ENCODE data around the gene RPGRIP1L.

DNA sequence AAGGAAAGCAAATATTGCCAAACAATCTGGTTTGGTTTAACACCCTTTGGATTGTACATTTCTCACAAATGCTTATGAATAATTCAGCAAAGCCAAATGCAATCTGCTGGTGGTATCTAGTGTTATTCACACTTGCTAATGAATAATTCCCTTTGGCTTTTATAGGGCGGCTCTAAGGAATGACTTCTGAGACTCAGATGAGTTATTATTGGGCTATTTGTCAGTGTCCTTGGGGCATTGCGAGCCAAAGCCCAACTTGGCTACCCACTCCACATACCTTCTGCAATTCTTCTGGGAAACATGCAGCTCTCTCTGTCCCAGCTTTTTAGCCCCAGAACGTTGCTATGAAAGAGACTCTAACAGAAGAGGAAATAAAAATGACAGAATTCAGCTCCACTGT lies 41.4 kb upstream of the RPGRIP1L start:
- TF ChIP-seq, protein P1, sequence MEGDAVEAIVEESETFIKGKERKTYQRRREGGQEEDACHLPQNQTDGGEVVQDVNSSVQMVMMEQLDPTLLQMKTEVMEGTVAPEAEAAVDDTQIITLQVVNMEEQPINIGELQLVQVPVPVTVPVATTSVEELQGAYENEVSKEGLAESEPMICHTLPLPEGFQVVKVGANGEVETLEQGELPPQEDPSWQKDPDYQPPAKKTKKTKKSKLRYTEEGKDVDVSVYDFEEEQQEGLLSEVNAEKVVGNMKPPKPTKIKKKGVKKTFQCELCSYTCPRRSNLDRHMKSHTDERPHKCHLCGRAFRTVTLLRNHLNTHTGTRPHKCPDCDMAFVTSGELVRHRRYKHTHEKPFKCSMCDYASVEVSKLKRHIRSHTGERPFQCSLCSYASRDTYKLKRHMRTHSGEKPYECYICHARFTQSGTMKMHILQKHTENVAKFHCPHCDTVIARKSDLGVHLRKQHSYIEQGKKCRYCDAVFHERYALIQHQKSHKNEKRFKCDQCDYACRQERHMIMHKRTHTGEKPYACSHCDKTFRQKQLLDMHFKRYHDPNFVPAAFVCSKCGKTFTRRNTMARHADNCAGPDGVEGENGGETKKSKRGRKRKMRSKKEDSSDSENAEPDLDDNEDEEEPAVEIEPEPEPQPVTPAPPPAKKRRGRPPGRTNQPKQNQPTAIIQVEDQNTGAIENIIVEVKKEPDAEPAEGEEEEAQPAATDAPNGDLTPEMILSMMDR (IDR thresholded peaks at IDR 0.05) = no peak
- TF ChIP-seq POLR2A (IDR thresholded peaks at IDR 0.05) (no peak), POLR2AphosphoS5 (IDR thresholded peaks at IDR 0.05) (no peak)

Data from prostate gland (tissue), 2 donors.